DND-41 (cell line): ENCODE results near the gene SMURF1.

Experiments used
- CTCF ChIP-seq: IDR thresholded peaks from 2 replicates; pipeline ENCODE4 v1.5.1; 2012; ENCODE audit warnings: borderline replicate concordance, low read length, moderate library complexity, mild to moderate bottlenecking; ENCODE audit not compliant: poor library complexity, severe bottlenecking; ENCODE audit errors: extremely low read depth
- EZH2 ChIP-seq: IDR thresholded peaks from 3 replicates; pipeline ENCODE4 v1.6.1; 2012; ENCODE audit warnings: borderline replicate concordance, low read depth, mild to moderate bottlenecking, moderate library complexity, low read length, inconsistent platforms; ENCODE audit not compliant: severe bottlenecking

DNA sequence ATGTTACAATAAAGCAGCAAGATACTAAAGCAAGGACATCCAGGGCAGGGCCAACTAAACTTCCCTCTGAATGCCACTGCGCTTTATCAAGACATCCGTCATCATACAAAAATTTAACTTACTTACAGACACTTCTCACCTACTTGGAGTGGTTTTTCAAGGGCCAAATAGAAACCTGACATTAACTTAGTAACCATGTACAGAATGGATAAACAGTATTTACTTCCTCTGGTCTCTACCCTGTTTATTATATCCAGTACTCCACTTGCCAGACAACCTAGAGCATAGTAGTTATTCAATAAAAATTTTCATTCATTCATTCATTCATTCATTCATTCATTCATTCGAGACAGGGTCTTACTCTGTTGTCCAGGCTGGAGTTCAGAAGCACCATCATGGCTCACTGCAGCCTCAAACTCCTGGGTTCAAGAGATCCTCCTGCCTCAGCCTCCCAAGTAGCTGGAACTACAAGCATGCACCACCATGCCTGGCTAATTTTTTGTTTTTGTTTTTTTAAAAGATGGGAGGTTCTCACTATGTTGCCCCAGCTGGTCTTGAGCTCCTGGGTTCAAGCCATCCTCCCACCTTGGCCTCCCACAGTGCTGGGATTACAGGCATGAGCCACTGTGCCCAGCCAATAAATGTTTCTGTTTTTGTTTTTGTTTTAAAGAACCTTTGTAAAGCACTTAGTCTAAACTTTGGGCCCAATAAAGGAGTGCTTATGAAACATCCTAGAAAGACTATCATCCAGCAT lies 19.0 kb downstream of the SMURF1 start:
- TF ChIP-seq CTCF, result no peak
- TF ChIP-seq EZH2, result no peak
